ENCODE measurements around the gene CPED1.
"Not testable (repeated sequence)": the region's sequence is repeated elsewhere in the genome, so short reads cannot be mapped to it uniquely, and the experiment has no call there.

CPED1 gene

DNA sequence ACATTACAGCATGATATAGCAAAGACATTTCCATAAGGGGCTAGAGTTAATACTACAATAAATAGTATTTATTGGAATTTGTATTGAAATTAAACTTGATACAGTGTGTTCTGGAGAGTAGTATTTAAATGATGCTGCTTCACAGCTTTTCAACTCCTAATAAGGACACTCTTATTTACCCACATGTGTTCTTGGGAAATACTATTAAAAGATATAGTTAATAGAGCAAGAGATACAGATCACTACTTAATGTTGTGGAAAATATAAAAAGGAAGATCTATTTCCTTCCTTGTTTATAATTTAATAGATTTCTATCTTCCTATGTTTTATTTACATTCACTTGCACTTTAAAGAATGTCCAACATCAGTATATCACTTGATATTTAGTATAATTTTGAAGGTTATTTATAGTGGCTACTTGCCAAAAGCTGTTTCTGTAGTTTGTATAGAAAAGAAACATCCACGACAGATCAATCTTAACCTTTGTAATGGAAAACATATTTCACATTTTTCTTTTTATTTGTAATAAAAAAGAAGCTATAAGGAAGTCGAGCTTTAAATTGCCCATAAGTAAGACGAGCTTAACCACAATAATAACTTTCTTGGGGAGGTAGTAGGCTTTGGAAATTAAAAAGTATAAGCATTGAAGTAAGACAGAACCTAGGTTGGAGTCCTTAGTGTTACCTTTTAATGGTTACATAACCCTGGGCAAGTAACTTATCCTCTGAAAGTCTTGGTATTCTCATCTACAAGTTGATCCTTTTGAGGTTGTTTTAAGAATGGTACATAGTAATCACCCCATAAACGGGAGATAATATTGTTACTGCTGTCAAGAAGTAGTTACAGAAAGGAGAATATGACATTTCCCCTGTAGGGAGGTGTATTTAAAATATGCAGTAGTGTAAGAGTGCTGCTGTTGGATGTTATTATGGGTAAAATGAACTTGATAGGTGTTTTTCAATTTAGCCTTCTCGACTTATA lies 32.8 kb downstream of the CPED1 start:
- DNase-seq, result no peak

DNA sequence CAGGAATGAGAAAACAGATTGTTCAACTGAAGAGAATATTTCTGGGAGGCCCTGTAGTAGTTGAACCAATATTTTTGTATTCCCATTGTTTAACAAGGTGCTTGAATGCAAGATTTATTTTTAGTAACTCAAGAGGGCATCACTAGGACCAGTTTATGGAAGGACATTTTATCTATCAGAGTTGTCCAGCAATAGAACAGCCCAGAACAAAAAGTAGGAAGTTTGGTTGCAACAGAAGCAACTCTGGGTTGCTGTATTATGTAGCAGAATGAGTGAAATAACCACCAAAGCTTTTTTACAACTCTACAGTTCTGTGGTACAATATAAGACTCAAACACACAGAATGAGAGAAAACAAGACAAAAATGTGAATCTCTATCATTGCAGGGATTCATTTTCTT lies 34.7 kb downstream of the CPED1 start:
- DNase-seq, result no peak

DNA sequence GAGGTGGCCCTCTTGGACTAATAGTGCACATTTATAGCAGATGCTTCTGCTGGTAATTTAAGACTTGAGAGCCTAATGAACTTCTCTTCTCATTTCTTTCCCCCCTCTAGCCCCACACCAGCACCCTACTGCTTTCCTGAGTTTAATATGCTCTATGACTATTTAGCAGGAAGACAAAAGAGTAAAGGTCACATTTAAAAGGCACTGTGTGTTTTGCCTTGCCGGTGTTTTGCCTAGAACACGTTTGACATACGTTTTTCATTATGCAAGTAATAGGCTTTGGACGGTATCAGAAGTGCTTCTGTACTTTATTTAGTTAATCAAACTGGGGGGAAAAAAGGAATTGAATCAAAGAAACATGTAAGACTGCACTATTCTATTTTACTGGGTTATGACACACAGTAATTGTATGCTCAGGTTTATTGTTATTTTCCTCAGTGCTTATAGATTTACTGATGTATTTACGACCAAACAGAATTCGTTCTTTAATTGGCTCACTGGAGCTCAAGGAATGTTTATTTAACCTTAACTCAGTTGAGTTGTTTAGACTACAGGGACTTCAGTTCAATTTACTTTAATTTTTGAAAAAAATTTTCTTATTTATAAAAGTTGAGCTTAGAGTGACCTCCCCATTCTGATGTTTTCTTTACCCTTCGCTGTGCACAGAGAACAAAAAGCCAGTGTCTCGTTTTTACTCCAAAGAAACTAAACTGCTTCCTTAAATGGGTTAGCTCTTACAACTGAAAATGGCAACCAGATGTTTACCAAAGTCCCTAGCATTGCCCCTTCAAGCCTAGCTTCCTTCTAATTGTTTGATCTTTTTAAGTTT lies 35.4 kb downstream of the CPED1 start:
- DNase-seq, result no peak

DNA sequence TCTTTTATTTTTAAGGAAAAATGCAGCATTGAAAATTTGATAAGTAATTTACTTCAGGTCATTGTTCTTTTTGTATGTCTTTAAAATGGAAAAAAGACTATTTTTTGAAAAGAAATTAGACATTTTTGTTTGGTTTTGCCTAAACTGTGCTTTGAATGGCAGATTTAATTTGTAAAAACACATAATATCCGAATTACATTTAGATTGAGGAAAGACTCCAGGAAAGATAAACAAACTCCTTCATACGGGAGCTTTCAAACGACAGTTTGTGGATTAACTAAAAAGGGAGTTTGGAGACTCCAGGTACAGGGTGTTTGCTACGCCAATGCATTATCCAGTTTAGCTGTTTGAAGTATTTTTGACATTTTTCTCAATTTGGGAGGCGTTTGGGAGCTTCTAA lies 36.1 kb downstream of the CPED1 start:
- DNase-seq, result no peak

DNA sequence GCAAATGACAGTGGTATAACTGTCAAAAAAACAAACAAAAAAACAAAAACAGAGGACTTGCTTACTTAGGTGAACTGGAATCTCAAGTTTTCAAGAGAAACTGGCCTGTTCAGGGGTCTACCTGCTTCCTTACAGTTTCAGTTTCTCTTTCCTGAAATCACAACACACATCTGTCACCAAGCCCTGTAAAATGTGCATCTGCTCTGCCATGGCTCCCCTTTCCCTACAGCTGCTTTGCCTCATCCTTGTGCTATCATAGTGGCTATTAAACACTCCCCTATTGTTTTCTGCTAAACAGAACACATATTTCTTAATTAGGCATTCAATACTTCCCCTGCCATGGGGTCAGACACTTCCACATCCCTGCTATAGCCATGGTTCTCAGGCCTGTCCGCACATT lies 37.6 kb downstream of the CPED1 start:
- no peak for DNase-seq

DNA sequence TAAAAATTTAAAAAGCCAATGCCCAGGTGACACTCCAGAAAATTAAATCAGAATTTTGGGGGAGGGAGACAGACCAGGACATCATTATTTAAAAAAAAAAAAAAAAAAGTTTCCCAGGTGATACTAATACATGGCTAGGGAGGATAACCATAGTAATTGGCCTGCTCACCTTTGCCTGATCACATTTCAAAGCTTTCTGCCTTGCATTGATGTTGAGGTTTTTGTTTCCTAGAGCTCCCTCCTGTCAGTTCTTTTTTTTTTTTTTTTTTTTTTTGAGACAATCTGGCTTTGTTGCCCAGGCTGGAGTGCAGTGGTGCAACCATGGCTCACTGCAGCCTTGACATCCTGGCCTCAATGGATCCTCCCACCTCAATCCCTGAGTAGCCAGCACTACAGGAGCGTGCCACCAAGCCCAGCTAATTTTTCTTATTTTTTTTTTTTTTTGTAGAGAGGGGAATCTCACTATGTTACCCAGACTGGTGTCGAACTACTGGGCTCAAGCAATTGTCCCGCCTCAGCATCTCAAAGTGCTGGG lies 38.1 kb downstream of the CPED1 start:
- DNase-seq, result no peak

DNA sequence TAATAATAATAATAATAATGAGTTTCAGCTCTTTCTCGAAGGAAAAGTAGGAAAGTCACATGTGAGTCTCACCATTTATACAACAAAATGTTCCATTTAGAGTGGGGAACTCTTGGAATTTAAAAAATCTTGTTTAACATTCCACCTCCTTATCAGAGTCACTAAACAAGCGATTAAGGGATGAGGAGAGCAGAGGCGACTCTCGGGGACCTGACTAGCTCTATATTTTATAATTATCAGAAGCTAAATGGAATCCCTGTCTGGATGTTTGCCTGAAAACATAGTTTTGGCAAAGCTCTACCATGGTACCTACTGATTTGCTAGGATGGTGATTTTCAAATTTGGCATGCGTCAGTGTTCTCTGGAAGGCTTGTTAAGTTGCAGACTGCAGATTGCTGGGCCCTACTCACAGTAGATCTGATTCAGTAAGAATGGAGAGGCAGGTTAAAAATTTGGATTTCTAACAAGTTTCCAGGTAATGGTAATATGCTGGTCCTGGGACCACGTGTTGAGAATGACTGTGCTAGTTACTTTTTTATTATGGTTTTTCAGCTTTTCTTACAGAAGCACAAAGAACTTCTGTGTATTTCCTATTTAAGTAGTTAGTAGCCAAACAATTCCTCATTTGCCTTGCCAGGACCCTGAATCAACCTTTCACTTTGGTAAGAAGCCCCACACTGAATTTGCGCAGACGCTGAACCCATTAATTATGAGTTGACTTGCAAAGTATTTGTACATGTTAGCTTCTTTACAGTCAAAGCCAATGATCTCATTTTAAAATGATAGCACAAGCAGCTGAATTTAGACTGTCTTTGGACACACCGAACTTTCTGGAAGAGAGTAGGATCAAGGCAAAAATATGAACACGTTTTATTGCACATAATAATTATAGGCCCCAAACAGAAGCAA lies 39.5 kb downstream of the CPED1 start:
- DNase-seq, result no peak

DNA sequence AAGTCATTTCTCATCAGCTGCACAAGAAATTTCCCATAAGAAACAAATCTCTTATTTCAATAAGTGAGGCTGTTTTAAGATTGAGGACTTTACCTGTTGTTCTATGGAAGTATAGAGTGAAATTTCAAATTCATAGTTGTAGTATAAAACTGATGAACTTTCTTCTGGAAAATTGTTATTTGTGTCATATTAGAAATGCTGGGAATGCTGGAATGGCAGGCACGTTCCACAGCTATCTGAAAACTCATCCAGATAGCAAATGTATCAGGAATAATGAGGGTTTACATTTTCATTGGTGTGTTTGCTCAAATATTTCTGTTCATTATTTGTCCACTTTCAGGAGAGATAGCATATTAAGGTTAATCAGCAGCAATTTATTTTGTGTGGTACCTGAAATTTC lies 40.8 kb downstream of the CPED1 start:
- DNase-seq, result no peak

DNA sequence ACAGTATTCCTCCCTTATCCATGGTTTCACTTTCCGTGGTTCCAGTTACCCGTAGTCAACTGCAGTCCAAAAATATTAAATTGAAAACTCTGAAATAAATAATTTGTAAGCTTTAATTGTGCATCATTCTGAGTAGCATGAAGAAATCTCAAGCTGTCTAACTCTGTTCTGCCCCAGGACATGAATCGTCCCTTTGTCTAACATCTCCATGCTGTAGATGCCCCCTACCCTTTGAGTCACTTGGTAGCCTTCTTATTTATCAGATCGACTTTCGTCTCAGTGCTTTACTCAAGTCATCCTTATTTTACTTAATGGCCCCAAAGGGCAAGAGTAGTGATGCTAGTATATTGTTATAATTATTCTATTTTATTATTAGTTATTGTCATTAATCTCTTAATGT lies 41.8 kb downstream of the CPED1 start:
- no peak for DNase-seq

DNA sequence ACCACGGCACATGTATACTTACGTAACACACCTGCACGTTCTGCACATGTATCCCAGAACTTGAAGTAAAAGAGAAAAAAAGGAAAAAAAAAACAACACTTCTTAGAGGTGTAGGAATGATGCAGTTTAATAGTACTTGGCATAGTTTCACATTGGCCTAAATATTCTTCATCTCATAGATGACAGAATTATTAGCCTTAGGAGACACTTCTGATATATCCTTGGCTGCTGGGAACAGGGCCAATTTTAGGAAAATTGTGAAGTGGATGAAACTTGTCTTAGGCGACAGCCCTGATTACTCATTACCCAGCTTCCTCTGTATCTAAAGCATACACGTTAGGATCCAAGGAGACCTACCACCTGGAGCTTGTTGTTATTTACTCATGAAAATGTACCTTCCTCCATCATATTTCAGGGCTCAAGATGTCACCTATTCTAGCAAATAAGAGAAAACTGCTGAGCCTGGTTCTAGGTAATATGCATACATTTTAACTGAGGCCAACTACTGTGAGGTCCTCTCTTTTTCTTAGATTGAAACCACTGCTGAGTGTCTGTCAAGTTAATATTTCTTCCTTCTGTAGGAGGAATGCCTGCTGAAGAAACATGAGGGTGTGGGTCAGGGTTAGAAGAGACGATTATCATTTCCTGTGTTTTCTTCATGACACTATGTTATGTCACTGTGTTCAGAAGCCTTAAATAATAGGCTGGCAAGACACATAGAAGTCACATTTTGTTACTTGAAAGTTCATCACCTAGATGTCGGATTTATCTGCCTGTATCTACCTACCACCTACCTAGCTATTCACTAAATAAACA lies 44.3 kb downstream of the CPED1 start:
- no peak for DNase-seq

DNA sequence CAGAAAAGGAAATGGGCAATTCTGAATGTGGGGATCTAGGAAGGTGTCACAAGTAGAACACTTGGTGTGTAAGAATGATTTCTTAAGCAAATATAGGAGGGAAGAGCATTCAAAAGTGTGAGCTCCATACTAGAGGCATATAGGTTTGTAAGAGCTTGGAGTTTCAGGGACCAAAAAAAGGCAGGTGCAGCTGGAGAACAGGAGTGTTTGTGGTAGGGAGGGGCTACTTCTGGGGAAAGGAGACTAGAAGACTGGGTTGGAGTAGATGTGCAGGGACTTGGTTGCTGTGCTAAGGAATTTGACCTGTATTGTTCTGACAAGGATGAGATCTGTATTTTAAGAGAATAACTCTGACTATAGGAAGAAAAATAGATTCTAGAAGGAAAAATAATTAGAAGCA lies 46.4 kb downstream of the CPED1 start:
- no peak for DNase-seq

DNA sequence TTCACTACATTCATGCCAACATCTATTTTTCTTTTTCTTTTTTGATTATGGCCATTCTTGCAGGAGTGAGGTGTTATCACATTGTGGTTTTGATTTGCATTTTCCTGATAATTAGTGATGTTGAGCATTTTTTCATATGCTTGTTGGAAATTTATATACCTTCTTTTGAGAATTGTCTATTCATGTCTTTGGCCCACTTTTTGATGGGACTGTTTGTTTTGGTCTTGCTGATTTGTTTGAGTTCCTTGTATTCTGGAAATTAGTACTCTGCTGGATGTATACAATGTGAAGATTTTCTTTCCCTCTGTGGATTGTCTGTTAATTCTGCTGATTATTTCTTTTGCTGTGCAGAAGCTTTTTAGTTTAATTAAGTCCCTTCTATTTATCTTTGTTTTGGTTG lies 48.3 kb downstream of the CPED1 start:
- not testable (repeated sequence) for DNase-seq

DNA sequence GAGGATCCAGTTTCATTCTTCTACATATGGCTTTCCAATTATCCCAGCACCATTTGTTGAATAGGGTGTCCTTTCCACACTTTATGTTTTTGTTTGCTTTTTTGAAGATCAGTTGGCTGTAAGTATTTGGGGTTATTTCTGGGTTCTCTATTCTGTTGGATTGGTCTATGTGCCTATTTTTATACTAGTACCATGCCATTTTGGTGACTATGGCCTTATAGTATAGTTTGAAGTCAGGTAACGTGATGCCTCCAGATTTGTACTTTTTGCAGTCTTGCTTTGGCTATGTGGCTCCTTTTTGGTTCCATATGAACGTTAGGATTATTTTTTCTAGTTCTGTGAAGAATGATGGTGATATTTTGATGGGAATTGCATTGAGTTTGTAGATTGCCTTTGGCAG lies 48.8 kb downstream of the CPED1 start:
- DNase-seq, result not testable (repeated sequence)

DNA sequence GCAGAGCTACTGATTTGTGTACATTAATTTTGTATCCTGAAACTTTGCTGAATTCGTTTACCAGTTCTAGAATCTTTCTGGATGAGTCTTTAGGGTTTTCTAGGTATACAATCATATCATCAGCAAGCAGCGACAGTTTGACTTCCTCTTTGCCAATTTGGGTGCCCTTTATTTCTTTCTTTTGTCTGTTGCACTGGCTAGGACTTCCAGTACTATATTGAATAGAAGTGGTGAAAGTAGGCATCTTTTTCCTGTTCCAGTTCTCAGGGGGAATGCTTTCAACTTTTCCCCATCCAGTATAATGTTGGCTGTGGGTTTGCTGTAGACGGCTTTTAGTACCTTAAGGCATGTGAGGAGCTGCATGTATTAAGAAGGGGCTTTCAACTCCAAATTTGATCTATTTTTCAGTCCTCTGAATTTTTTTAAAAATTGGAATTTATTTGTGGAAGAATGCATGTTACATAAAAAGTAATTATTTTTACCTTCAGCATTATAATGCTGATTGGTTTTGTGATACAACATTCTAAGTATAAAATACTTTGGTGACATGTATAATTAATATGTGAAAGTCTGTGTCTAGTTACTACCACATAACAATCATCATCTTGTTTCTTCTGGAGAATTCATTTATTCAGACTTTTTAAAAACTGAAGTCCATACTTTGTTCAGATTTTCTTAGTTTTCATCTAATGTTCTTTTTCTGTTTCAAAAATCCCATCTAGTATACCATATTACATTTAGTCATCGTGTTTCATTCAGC lies 49.6 kb downstream of the CPED1 start:
- no peak for DNase-seq

DNA sequence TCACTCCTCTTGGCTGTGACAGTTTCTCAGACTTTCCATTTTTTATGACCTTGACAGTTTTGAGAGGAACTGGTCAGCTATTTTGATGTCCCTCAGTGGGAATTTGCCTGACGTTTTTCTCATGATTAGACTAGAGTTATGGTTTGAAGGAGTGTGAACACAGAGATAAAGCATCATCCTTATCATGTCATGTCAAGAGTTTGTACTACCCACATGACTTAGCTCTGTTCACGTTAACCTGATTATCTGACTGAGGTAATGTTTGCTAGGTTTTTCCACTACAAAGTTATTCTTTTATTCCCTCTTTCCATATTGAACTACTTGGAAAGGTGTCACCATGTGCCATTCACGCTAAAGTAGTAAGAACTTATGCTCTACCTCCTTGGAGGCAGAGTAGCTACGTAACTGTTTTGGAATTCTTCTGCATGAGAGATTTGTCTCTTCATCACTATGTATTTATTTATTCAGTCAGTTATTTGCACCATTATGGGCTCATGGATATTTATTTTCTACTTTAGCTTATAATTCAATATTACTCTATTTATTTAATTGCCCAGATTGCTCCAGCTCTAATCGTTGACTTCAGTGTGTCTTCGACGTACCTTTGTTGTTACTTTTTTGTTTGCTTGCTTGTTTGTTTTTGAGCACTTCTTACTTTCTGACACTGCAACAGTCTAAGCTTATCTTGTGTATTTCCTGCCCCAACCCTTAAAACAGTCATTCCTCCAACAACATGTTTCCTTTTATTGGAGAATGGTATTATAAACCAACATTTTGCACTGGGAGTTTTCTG lies 50.4 kb downstream of the CPED1 start:
- no peak for DNase-seq

DNA sequence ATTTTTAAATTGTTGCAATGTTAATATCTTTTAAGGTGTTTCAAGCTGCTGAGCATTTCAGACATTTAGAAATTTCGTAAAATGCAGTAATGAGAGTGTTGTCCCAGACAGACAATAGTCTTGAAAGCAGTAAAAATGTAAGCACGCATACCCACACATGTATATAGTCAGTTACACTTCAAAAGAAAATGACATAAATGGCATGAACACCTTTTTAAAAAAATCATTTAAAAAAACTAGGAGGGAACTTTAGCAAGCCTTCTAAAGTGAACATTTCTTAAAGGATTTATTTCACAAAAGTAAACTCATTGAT lies 51.0 kb downstream of the CPED1 start:
- DNase-seq, result no peak

DNA sequence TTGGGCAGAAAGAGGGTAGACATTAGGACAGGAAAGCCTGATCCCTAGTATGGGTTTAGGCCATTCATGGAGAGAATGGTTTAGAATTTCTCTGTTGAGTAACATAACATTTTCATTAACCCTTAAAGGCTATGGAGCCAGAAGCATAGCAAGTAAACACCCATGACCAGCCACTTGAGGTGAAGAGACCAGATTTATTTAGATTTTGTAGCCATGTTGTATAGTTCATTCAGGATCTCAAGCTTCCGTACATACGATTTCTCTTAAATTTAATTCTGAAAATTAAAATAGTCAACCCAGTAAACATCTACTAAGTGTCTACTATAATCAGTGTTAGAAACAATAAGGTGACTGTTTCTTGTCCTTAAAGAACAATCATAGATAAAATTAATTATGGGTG lies 51.5 kb downstream of the CPED1 start:
- no peak for DNase-seq

DNA sequence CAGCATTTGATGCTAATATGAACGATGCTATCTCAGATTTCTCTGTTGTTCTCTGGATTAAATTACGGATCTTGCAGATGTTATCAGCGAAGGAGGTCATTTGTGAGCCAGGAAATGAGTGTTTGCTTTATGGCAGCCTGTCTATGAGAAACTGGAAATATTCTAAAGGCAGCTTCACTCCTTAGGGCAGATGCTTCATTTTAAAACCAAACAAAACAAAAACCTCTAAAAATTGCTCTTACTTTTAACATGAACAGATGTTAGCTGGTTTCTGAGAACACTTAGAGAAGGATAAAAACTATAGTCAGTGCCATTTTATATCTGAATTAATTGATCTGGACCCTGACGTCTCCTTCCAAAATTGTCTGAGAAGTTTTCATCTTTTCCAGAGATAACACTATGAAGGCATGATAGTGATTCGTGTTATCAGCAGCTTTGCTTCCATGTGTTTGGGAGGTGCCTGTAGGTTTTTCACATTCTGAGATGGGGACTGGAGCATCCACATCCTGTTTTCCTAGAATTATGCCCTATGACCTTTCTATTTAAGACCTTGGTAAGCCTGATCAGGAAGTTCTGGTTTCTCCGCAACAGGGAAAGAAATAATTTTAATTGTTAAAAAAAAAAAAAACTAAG lies 53.1 kb downstream of the CPED1 start:
- no peak for DNase-seq

DNA sequence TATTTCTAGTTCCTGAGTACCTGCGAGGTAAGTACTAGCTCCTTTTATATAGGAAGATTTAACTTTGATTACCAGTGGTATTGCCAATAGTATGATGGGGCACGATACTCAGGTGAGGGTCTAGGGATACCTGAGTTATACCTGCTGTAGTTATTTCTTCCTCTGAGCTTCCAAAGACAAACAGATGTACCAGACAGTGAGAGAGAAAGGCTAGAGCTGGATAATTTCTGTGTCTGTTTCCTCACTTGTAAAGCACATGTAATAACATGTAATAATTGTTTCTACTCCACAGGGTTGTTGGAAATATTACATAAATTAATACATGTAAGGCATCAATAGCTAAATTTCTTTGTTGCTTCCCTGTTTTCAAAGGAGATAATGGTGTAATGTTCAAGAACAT lies 53.7 kb downstream of the CPED1 start:
- no peak for DNase-seq

DNA sequence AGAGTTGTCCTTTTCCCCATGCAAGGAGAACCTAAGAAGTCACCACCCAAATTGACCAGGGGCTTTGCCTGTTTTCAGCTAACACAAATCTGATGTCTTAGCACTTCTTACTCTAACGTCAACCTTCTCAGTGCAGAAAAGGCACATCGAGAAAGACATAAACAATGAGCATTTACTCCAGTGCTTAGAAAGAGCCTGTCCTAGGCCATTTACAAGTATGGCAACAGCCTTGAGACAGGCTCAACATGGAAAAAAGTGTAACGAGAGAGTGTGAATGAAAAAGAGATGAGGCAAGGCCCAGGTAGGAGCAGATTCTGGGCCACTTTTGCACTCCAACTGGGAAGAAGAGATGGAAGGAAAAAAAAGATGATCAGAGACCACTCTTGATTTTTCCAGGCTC lies 54.4 kb downstream of the CPED1 start:
- DNase-seq, result no peak

All from NCI-H1930 (cell line).